Measurements from ENCODE around the gene TBC1D2B. TPM values are rescaled to one million over a fixed set of nuclear protein-coding genes. Genes with fewer than 3 reads are reported as not detected.
"Not testable (repeated sequence)": the region's sequence is repeated elsewhere in the genome, so short reads cannot be mapped to it uniquely, and the experiment has no call there.

TBC1D2B gene
- polyA plus RNA-seq, 4 donors: 7.6 to 44.4 (median 11.9) TPM

- Histone ChIP-seq H3K4me1 (ENCODE audit: control insufficient read depth in 3 of 3, insufficient read depth in 2 of 3, low read depth in 1 of 3, low read length in 2 of 3) (no peaks in the 10 kb centered on the region), H3K9me3 (ENCODE audit: control insufficient read depth in 2 of 2, insufficient read depth in 1 of 2, low read depth in 1 of 2, low read length in 1 of 2) (no peaks in the 10 kb centered on the region), H3K27me3 (ENCODE audit: control insufficient read depth in 3 of 3, insufficient read depth in 3 of 3, low read length in 3 of 3) (no peaks in the 10 kb centered on the region), H3K27ac (ENCODE audit: low read depth in 1 of 3, low read length in 2 of 3) (no peak overlapping the region), H3K4me3 (ENCODE audit: low read depth in 1 of 3, low read length in 3 of 3) (no peak overlapping the region), H3K36me3 (ENCODE audit: control insufficient read depth in 3 of 3, insufficient read depth in 2 of 3, low read depth in 1 of 3, low read length in 3 of 3) (no peaks in the 10 kb centered on the region)
- FAIRE-seq (no peak), DNase-seq (no peak)
- 68 to 77% (median 70%) methylated on average over 10 of the region's 10 CpGs for WGBS, 3 donors
Measured at GRCh38 chr15:77983091-77983707, 94.3 kb downstream of the TBC1D2B start.

DNA sequence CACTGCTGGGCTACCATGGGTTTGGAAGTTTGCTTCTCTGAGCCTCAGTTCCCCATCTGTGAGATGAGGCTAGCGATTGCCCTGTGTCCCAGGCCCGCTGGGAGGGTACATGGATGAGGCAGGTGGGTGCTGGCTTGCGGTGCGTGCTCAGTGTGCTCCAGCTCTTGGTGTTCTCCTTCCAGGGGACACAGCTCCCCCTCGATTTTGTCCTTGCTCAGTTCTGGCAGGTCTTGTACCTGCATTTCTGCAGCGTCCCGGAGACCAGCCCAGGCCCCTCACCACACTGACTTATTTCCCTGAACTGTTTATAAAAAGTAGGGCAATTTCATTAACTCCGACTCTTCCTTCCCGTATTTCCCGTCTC lies 95.4 kb downstream of the TBC1D2B start:
- no peaks in the 10 kb centered on the region for H3K36me3 ChIP-seq (ENCODE audit: control insufficient read depth in 3 of 3, insufficient read depth in 2 of 3, low read depth in 1 of 3, low read length in 3 of 3)
- DNase-seq: no peak
- H3K27me3 ChIP-seq (ENCODE audit: control insufficient read depth in 3 of 3, insufficient read depth in 3 of 3, low read length in 3 of 3): no peaks in the 10 kb centered on the region
- H3K4me1 ChIP-seq (ENCODE audit: control insufficient read depth in 3 of 3, insufficient read depth in 2 of 3, low read depth in 1 of 3, low read length in 2 of 3): no peaks in the 10 kb centered on the region
- H3K4me3 ChIP-seq (ENCODE audit: low read depth in 1 of 3, low read length in 3 of 3): no peak overlapping the region
- H3K9me3 ChIP-seq (ENCODE audit: control insufficient read depth in 2 of 2, insufficient read depth in 1 of 2, low read depth in 1 of 2, low read length in 1 of 2): no peaks in the 10 kb centered on the region
- FAIRE-seq: no peak
- H3K27ac ChIP-seq (ENCODE audit: low read depth in 1 of 3, low read length in 2 of 3): no peak overlapping the region
- WGBS, 3 donors: 76 to 88% (median 79%) methylated on average over 8 to 10 of the region's 10 CpGs

- Histone ChIP-seq H3K4me3 (ENCODE audit: low read depth in 1 of 3, low read length in 3 of 3) (no peak overlapping the region), H3K27ac (ENCODE audit: low read depth in 1 of 3, low read length in 2 of 3) (no peak overlapping the region), H3K9me3 (ENCODE audit: control insufficient read depth in 2 of 2, insufficient read depth in 1 of 2, low read depth in 1 of 2, low read length in 1 of 2) (no peaks in the 10 kb centered on the region), H3K27me3 (ENCODE audit: control insufficient read depth in 3 of 3, insufficient read depth in 3 of 3, low read length in 3 of 3) (no peaks in the 10 kb centered on the region), H3K36me3 (ENCODE audit: control insufficient read depth in 3 of 3, insufficient read depth in 2 of 3, low read depth in 1 of 3, low read length in 3 of 3) (no peaks in the 10 kb centered on the region), H3K4me1 (ENCODE audit: control insufficient read depth in 3 of 3, insufficient read depth in 2 of 3, low read depth in 1 of 3, low read length in 2 of 3) (no peaks in the 10 kb centered on the region)
- no peak for FAIRE-seq
- DNase-seq: no peak
- 80 to 83% (median 82%) methylated on average over 28 to 30 of the region's 30 CpGs for WGBS, 3 donors
Measured at GRCh38 chr15:77981281-77982126, 96.0 kb downstream of the TBC1D2B start.

GRCh38 chr15:77980674-77981073 lies 96.8 kb downstream of the TBC1D2B start:
- not testable (repeated sequence) for H3K27ac ChIP-seq (ENCODE audit: low read depth in 1 of 3, low read length in 2 of 3); H3K9me3 ChIP-seq (ENCODE audit: control insufficient read depth in 2 of 2, insufficient read depth in 1 of 2, low read depth in 1 of 2, low read length in 1 of 2); FAIRE-seq; DNase-seq; H3K27me3 ChIP-seq (ENCODE audit: control insufficient read depth in 3 of 3, insufficient read depth in 3 of 3, low read length in 3 of 3); H3K4me1 ChIP-seq (ENCODE audit: control insufficient read depth in 3 of 3, insufficient read depth in 2 of 3, low read depth in 1 of 3, low read length in 2 of 3); H3K36me3 ChIP-seq (ENCODE audit: control insufficient read depth in 3 of 3, insufficient read depth in 2 of 3, low read depth in 1 of 3, low read length in 3 of 3); H3K4me3 ChIP-seq (ENCODE audit: low read depth in 1 of 3, low read length in 3 of 3)
- WGBS, 3 donors: 83 to 93% (median 88%) methylated on average over 4 of the region's 5 CpGs

DNA sequence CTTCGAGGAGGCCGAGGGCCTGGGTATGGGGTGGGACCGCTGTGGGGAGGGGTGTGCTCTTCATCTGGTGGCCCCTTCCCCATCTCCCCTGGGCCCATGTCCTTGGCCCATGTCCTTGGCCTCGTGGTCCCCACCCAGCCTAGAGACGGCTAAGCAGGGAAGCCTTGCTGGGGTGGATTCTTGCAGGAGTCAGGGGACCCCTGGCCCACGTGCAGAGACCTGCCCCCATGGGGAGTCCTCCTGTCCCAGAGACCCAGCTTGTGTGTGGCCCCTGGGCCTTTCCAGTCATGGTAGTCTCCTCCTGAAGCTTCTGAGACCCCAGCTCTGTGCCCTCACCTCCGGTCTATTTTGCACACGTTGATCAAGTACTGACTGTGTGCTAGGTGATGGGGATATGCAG lies 97.4 kb downstream of the TBC1D2B start:
- DNase-seq: no peak
- Histone ChIP-seq H3K36me3 (ENCODE audit: control insufficient read depth in 3 of 3, insufficient read depth in 2 of 3, low read depth in 1 of 3, low read length in 3 of 3) (no peaks in the 10 kb centered on the region), H3K27me3 (ENCODE audit: control insufficient read depth in 3 of 3, insufficient read depth in 3 of 3, low read length in 3 of 3) (no peaks in the 10 kb centered on the region), H3K9me3 (ENCODE audit: control insufficient read depth in 2 of 2, insufficient read depth in 1 of 2, low read depth in 1 of 2, low read length in 1 of 2) (no peaks in the 10 kb centered on the region), H3K4me1 (ENCODE audit: control insufficient read depth in 3 of 3, insufficient read depth in 2 of 3, low read depth in 1 of 3, low read length in 2 of 3) (no peaks in the 10 kb centered on the region), H3K4me3 (ENCODE audit: low read depth in 1 of 3, low read length in 3 of 3) (no peak overlapping the region), H3K27ac (ENCODE audit: low read depth in 1 of 3, low read length in 2 of 3) (no peak overlapping the region)
- 75 to 83% (median 81%) methylated on average over 5 to 8 of the region's 8 CpGs for WGBS, 3 donors
- no peak for FAIRE-seq

DNA sequence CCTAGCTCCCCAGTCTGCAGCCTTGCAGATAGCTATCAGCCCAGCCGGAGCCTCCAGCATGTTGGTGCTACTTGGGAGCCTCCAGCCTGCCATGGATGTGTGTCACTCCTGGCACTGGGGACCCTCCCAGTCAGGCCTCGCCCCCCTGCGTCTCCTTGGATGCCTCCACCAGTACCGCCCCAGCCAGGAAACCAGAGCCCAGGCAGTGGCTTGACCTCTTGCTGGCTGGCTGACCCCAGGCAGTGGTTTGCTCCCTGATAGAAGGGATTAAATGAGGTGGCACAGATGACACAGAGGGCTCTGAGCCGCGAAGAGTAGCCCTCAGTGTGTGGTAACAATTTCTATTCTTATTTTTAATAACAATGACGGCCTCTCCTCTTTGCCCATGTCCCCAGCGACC lies 98.4 kb downstream of the TBC1D2B start:
- not testable (repeated sequence) for H3K36me3 ChIP-seq (ENCODE audit: control insufficient read depth in 3 of 3, insufficient read depth in 2 of 3, low read depth in 1 of 3, low read length in 3 of 3); H3K27me3 ChIP-seq (ENCODE audit: control insufficient read depth in 3 of 3, insufficient read depth in 3 of 3, low read length in 3 of 3); FAIRE-seq; H3K27ac ChIP-seq (ENCODE audit: low read depth in 1 of 3, low read length in 2 of 3); H3K4me3 ChIP-seq (ENCODE audit: low read depth in 1 of 3, low read length in 3 of 3); H3K9me3 ChIP-seq (ENCODE audit: control insufficient read depth in 2 of 2, insufficient read depth in 1 of 2, low read depth in 1 of 2, low read length in 1 of 2); DNase-seq; H3K4me1 ChIP-seq (ENCODE audit: control insufficient read depth in 3 of 3, insufficient read depth in 2 of 3, low read depth in 1 of 3, low read length in 2 of 3)
- 81 to 85% (median 82%) methylated on average over 6 to 7 of the region's 8 CpGs for WGBS, 3 donors

DNA sequence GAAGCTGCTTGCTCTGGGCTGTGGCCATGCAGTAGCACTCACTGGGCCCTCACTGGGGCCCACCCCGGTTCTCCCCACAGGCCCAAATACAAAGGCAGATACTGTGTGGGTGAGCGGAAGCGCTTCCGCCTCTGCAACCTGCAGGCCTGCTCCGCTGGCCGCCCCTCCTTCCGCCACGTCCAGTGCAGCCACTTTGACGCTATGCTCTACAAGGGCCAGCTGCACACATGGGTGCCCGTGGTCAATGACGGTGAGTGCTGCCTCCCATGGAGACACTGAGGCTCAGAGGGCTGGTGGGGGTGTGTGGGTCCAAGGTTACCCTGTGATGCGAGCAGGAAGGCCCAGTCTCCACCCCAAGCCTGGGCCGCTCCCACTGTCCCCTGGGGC lies 98.8 kb downstream of the TBC1D2B start:
- 70 to 84% methylated on average over 2 to 13 of the region's 13 CpGs; no CpG with 5 or more reads in 1 of the 3 donors for WGBS, 3 donors
- not testable (repeated sequence) for DNase-seq; H3K36me3 ChIP-seq (ENCODE audit: control insufficient read depth in 3 of 3, insufficient read depth in 2 of 3, low read depth in 1 of 3, low read length in 3 of 3); FAIRE-seq; H3K27me3 ChIP-seq (ENCODE audit: control insufficient read depth in 3 of 3, insufficient read depth in 3 of 3, low read length in 3 of 3); H3K4me3 ChIP-seq (ENCODE audit: low read depth in 1 of 3, low read length in 3 of 3); H3K9me3 ChIP-seq (ENCODE audit: control insufficient read depth in 2 of 2, insufficient read depth in 1 of 2, low read depth in 1 of 2, low read length in 1 of 2); H3K27ac ChIP-seq (ENCODE audit: low read depth in 1 of 3, low read length in 2 of 3); H3K4me1 ChIP-seq (ENCODE audit: control insufficient read depth in 3 of 3, insufficient read depth in 2 of 3, low read depth in 1 of 3, low read length in 2 of 3)

- WGBS, 3 donors: 83 to 84% (median 84%) methylated on average over 17 to 18 of the region's 19 CpGs
- H3K4me3 ChIP-seq (ENCODE audit: low read depth in 1 of 3, low read length in 3 of 3); H3K36me3 ChIP-seq (ENCODE audit: control insufficient read depth in 3 of 3, insufficient read depth in 2 of 3, low read depth in 1 of 3, low read length in 3 of 3); H3K27me3 ChIP-seq (ENCODE audit: control insufficient read depth in 3 of 3, insufficient read depth in 3 of 3, low read length in 3 of 3); H3K4me1 ChIP-seq (ENCODE audit: control insufficient read depth in 3 of 3, insufficient read depth in 2 of 3, low read depth in 1 of 3, low read length in 2 of 3); DNase-seq; FAIRE-seq; H3K27ac ChIP-seq (ENCODE audit: low read depth in 1 of 3, low read length in 2 of 3); H3K9me3 ChIP-seq (ENCODE audit: control insufficient read depth in 2 of 2, insufficient read depth in 1 of 2, low read depth in 1 of 2, low read length in 1 of 2): not testable (repeated sequence)
Measured at GRCh38 chr15:77977903-77978758, 99.4 kb downstream of the TBC1D2B start.

Measured in small intestine (tissue), 7 donors.